Effector memory CD8-positive, alpha-beta T cell (primary cell): ENCODE measurements around the gene AP1S3.
A peak's percentile ranks its signal among the peaks of the same experiment; 100 is the strongest.
"Not testable (repeated sequence)": the region's sequence is repeated elsewhere in the genome, so short reads cannot be mapped to it uniquely, and the experiment has no call there.

Experiments used
- ATAC-seq: fragments of 150-1000 bp; cut with Tn5 transposase; replicated peaks from 2 replicates; pipeline ENCODE4 v1.10.0; 2021; ENCODE audit warnings: mild to moderate bottlenecking, moderate library complexity
- DNase-seq, 3 experiments: peaks; one replicate each; pipeline ENCODE4 v3.0.0; 2021
- H3K27ac Mint-ChIP-seq, 2 donors: one replicate each; pipeline ENCODE4 v1.8.0; 2022; ENCODE audit warnings: mild to moderate bottlenecking in 2 of 2, mixed read lengths in 2 of 2, moderate library complexity in 2 of 2
- H3K27me3 Mint-ChIP-seq, 2 donors: one replicate each; pipeline ENCODE4 v1.8.0; 2022; ENCODE audit warnings: mixed read lengths in 2 of 2
- H3K36me3 Mint-ChIP-seq: one replicate; pipeline ENCODE4 v1.8.0; 2022; ENCODE audit warnings: mild to moderate bottlenecking, moderate library complexity, mixed read lengths; ENCODE audit not compliant: insufficient read depth
- H3K4me1 Mint-ChIP-seq, 2 donors: one replicate each; pipeline ENCODE4 v1.8.0; 2022; ENCODE audit warnings: low read depth in 2 of 2, mixed read lengths in 2 of 2
- H3K4me3 Mint-ChIP-seq, 2 donors: one replicate each; pipeline ENCODE4 v1.8.0; 2022; ENCODE audit warnings: mild to moderate bottlenecking in 2 of 2, mixed read lengths in 2 of 2, moderate library complexity in 2 of 2
- H3K9me3 Mint-ChIP-seq, 2 donors: one replicate each; pipeline ENCODE4 v1.8.0; 2022; ENCODE audit warnings: mixed read lengths in 2 of 2

AP1S3 gene

GRCh38 chr2:223782629-223783028 is 54.8 kb downstream of the AP1S3 start:
- H3K27me3 Mint-ChIP-seq: no peaks in the 10 kb centered on the region
- no peaks in the 10 kb centered on the region for H3K36me3 Mint-ChIP-seq
- no peak overlapping the region for H3K4me3 Mint-ChIP-seq
- H3K27ac Mint-ChIP-seq: no peak overlapping the region
- DNase-seq (no peak), ATAC-seq (no peak)
- H3K9me3 Mint-ChIP-seq: no peaks in the 10 kb centered on the region
- no peaks in the 10 kb centered on the region for H3K4me1 Mint-ChIP-seq

DNA sequence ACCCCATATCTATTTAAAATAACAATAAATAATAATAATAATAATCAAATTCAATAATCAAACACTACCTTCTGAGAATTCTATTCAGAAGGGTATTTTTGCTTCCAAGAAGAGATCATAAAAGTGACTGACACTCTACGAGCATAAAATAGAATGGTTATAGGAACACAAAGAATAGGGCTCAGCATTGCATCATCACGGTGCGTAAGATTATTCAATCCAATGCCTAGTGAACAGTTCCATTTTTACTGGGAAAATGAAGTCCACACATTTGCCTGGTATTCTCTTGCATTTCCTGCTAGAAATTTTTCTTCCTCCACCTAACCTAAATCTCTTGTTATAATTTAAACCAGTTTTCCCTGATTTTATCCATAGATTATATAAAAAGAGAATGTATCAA is 55.8 kb downstream of the AP1S3 start:
- H3K27ac Mint-ChIP-seq: no peak overlapping the region
- no peaks in the 10 kb centered on the region for H3K36me3 Mint-ChIP-seq
- no peaks in the 10 kb centered on the region for H3K27me3 Mint-ChIP-seq
- ATAC-seq: no peak
- no peak overlapping the region for H3K4me3 Mint-ChIP-seq
- H3K4me1 Mint-ChIP-seq: no peaks in the 10 kb centered on the region
- no peaks in the 10 kb centered on the region for H3K9me3 Mint-ChIP-seq
- DNase-seq: no peak

GRCh38 chr2:223779877-223780276 is 57.5 kb downstream of the AP1S3 start:
- Mint-ChIP-seq H3K4me3 (no peak overlapping the region), H3K27me3 (no peaks in the 10 kb centered on the region), H3K9me3 (no peaks in the 10 kb centered on the region), H3K27ac (no peak overlapping the region), H3K36me3 (peaks cover 2% of the 10 kb centered on the region), H3K4me1 (no peaks in the 10 kb centered on the region)
- peak; percentile 20 to 38 (median 21) for DNase-seq
- peak; percentile 84 for ATAC-seq

DNA sequence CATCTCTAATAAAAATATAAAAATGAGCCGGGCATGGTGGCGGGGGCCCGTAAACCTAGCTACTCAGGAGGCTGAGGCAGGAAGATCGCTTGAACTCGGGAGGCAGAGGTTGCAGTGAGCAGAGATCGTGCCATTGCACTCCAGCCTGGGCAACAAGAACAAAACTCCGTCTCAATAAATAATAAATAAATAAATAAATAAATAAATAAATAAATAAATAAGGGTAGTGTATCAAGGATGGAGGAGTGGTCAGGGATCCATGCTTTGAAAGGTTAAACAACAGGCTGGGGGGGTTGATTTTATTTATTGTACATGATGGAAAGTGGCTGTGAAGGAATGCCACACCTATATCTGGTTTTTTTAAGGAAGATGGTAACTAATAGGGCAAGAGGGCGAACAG is 63.2 kb downstream of the AP1S3 start:
- no peak overlapping the region for H3K27ac Mint-ChIP-seq
- H3K27me3 Mint-ChIP-seq: no peaks in the 10 kb centered on the region
- peaks cover 2% of the 10 kb centered on the region for H3K36me3 Mint-ChIP-seq
- no peak for DNase-seq
- H3K4me1 Mint-ChIP-seq: no peaks in the 10 kb centered on the region
- no peaks in the 10 kb centered on the region for H3K9me3 Mint-ChIP-seq
- ATAC-seq: no peak
- H3K4me3 Mint-ChIP-seq: no peak overlapping the region

- Mint-ChIP-seq H3K27me3 (no peaks in the 10 kb centered on the region), H3K27ac (peak overlapping the region in 1 of 2 donors; percentile 18), H3K9me3 (peaks cover 0 to 5% of the 10 kb centered on the region in 2 donors), H3K36me3 (peaks cover 7% of the 10 kb centered on the region), H3K4me3 (no peak overlapping the region), H3K4me1 (peaks cover 9% of the 10 kb centered on the region in 2 donors)
- ATAC-seq (no peak), DNase-seq (no peak)
Observed at GRCh38 chr2:223772363-223772762, 65.0 kb downstream of the AP1S3 start.

DNA sequence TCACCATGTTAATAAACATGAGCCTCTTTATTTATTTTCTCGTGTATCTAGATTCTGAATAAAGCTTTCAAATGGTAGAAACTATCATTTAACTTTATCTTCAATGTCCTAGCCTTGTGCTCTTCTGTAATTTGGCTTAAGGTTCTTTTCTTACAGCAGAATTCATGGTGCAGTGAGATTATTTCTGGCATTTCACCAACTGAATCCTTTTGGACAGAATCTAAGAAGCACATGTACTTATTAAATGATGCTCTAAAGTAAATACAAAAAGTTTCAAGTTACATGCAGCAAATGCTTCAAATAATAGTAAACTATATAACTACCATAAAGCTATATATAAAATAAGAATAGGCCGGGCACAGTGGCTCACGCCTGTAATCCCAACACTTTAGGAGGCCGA is 65.9 kb downstream of the AP1S3 start:
- ATAC-seq (no peak), DNase-seq (no peak)
- H3K27me3 Mint-ChIP-seq: no peaks in the 10 kb centered on the region
- H3K27ac Mint-ChIP-seq: no peak overlapping the region
- peaks cover 9% of the 10 kb centered on the region in 2 donors for H3K4me1 Mint-ChIP-seq
- no peak overlapping the region for H3K4me3 Mint-ChIP-seq
- peaks cover 0 to 10% of the 10 kb centered on the region in 2 donors for H3K9me3 Mint-ChIP-seq
- H3K36me3 Mint-ChIP-seq: peaks cover 7% of the 10 kb centered on the region

- Mint-ChIP-seq H3K4me3 (no peak overlapping the region), H3K36me3 (peaks cover 5% of the 10 kb centered on the region), H3K27me3 (no peaks in the 10 kb centered on the region), H3K9me3 (peaks cover 0 to 10% of the 10 kb centered on the region in 2 donors), H3K27ac (peak overlapping the region; percentile 1 to 5), H3K4me1 (peaks cover 9% of the 10 kb centered on the region in 2 donors)
- no peak for ATAC-seq
- no peak for DNase-seq
Observed at GRCh38 chr2:223768179-223768578, 69.2 kb downstream of the AP1S3 start.

GRCh38 chr2:223767341-223767740 is 70.0 kb downstream of the AP1S3 start:
- Mint-ChIP-seq H3K9me3 (peaks cover 0 to 10% of the 10 kb centered on the region in 2 donors), H3K27me3 (no peaks in the 10 kb centered on the region), H3K36me3 (peaks cover 5% of the 10 kb centered on the region), H3K4me3 (no peak overlapping the region), H3K4me1 (peaks cover 9% of the 10 kb centered on the region in 2 donors), H3K27ac (peak overlapping the region in 1 of 2 donors; percentile 1)
- DNase-seq (no peak), ATAC-seq (no peak)

GRCh38 chr2:223765221-223765785 is 72.1 kb downstream of the AP1S3 start:
- no peak for ATAC-seq

DNA sequence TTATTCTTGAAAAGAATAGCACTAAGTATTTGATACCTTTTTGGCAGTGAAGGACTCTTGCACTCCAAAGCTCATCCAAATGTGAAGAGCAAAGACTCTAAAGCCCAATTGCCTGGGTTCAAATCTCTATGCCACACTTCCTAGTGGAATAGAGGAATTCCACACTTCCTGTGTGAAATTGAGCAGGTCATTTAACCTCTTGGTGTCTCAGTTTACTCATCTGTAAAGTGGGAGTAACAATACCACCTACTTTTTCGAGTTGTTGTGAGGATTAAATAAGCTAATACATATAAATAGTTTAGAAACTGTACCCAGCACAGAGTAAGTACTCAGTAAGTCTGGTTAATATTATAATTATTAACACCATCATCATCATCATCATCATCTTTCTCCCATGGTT is 72.6 kb downstream of the AP1S3 start:
- no peak for DNase-seq
- no peak for ATAC-seq
- Mint-ChIP-seq H3K4me1 (peaks cover 28 to 29% of the 10 kb centered on the region in 2 donors), H3K4me3 (no peak overlapping the region), H3K36me3 (peaks cover 11% of the 10 kb centered on the region), H3K9me3 (peaks cover 0 to 10% of the 10 kb centered on the region in 2 donors), H3K27me3 (no peaks in the 10 kb centered on the region), H3K27ac (no peak overlapping the region)

More at GRCh38 chr2:223765221-223765785, 72.1 kb downstream of the AP1S3 start:
- no peak overlapping the region for H3K4me3 Mint-ChIP-seq
- no peaks in the 10 kb centered on the region for H3K27me3 Mint-ChIP-seq
- peaks cover 0 to 10% of the 10 kb centered on the region in 2 donors for H3K9me3 Mint-ChIP-seq
- H3K36me3 Mint-ChIP-seq: peaks cover 11% of the 10 kb centered on the region
- no peak for DNase-seq
- H3K27ac Mint-ChIP-seq: no peak overlapping the region
- peaks cover 24 to 25% of the 10 kb centered on the region in 2 donors for H3K4me1 Mint-ChIP-seq

DNA sequence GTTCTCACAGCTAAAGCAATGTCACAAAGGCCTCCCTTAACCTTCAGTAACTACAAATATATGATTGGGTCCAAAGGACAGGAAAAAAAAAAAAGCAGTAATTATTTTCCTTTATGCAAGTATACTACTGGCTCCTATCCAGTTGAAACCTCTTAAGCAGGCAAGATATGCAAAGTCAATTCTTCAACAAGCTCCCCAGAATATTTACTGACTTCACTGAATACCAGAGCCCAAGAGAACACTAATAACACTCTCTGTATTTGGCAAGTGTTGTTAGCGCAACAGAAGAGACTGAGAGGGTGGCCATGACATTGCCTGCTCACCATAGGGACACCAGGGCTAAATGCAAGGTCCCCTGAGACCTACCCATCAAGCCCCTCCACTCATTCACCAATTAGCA is 74.5 kb downstream of the AP1S3 start:
- H3K27ac Mint-ChIP-seq: peak overlapping the region; percentile 99 to 100
- peaks cover 0 to 10% of the 10 kb centered on the region in 2 donors for H3K9me3 Mint-ChIP-seq
- no peaks in the 10 kb centered on the region for H3K27me3 Mint-ChIP-seq
- peak overlapping the region; percentile 13 to 29 for H3K4me3 Mint-ChIP-seq
- DNase-seq (no peak), ATAC-seq (no peak)
- peaks cover 28 to 30% of the 10 kb centered on the region in 2 donors for H3K4me1 Mint-ChIP-seq
- peaks cover 6% of the 10 kb centered on the region for H3K36me3 Mint-ChIP-seq

DNA sequence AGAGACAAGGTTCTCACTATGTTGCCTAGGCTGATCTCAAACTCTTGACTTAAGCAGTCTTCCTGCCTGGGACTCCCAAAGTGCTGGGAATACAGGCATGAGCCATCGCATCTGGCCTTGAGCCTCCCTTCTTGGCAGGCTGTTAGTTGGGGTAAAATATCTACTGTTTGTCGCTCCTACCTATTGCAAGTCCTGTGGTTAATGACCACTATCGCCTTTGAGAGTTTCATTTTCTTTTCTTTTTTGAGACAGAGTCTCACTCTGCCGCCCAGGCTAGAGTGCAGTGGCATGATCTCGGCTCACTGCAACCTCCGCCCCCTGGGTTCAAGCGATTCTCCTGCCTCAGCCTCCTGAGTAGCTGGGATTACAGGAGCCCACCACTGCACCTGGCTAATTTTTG is 75.6 kb downstream of the AP1S3 start:
- DNase-seq (peak in 2 of 3 experiments; percentile 5 to 30), ATAC-seq (peak; percentile 15)
- not testable (repeated sequence) for H3K36me3 Mint-ChIP-seq, H3K27me3 Mint-ChIP-seq, H3K9me3 Mint-ChIP-seq
- Mint-ChIP-seq H3K27ac (peak overlapping the region; percentile 99 to 100), H3K4me3 (peak overlapping the region; percentile 80 to 83), H3K4me1 (peaks cover 26 to 28% of the 10 kb centered on the region in 2 donors)

DNA sequence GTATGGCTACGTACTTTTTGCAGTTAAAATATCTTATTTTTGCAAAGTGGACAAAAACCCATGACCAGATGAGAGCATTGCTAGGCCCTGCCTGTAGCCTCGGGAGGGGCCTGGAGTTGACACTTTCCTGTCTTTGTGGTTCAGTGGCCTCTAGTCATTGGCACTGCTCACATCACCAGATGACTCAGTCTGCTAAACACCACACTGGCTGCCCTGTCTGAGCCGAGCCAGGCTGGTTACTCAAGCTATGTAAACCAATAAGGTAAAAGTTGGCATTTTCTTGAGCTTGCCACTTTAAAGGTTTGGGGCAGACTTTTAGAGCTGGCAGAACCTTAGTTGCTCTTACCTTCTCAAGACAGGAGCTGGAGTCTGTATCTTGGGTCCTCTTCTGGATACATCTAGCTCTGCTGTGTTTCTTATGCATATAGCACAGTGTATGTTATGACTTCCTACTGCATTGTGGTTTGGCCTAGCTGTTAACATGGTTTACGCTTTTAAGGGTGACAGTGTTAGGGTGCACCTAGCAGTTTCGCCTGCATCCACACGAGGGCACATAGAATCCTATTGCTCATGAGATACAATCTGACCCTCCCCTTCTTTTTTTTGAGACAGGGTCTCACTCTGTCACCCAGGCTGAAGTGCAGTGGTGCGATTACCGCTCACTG is 76.4 kb downstream of the AP1S3 start:
- Mint-ChIP-seq H3K27ac (peak overlapping the region; percentile 99 to 100), H3K4me1 (peaks cover 26 to 28% of the 10 kb centered on the region in 2 donors), H3K4me3 (peak overlapping the region; percentile 80 to 83), H3K36me3 (peaks cover 6% of the 10 kb centered on the region), H3K27me3 (no peaks in the 10 kb centered on the region), H3K9me3 (no peaks in the 10 kb centered on the region)
- ATAC-seq: peak; percentile 91
- peak; percentile 65 to 74 (median 66) for DNase-seq
